GM19240 (cell line): ENCODE data around the gene TECR.

Source experiments
- DNase-seq: peaks from one replicate; pipeline ENCODE4 v3.0.0; 2011; ENCODE audit warnings: low spot score; ENCODE audit not compliant: insufficient read length

The TECR gene

GRCh38 chr19:14507704-14508542 is 21.5 kb upstream of the TECR start:
- no peak for DNase-seq

GRCh38 chr19:14510311-14511228 is 18.8 kb upstream of the TECR start:
- DNase-seq = no peak

- DNase-seq = no peak
Observed at GRCh38 chr19:14511229-14511593, 18.2 kb upstream of the TECR start.

GRCh38 chr19:14512406-14512961 is 16.9 kb upstream of the TECR start:
- DNase-seq = no peak

- DNase-seq = no peak
Observed at GRCh38 chr19:14514215-14514863, 15.1 kb upstream of the TECR start.

GRCh38 chr19:14515501-14516047 is 13.8 kb upstream of the TECR start:
- no peak for DNase-seq

- no peak for DNase-seq
Observed at GRCh38 chr19:14516048-14516534, 13.3 kb upstream of the TECR start.

GRCh38 chr19:14516746-14517438 is 12.5 kb upstream of the TECR start:
- no peak for DNase-seq

GRCh38 chr19:14517446-14517839 is 12.0 kb upstream of the TECR start:
- DNase-seq = no peak

- DNase-seq = peak; percentile 80
Observed at GRCh38 chr19:14517840-14518505, 11.4 kb upstream of the TECR start, which contains the start of gene DNAJB1. DNAJB1 (minus strand) TSS chr19:14518397; CDS start chr19:14518349, 48 bp downstream.

- no peak for DNase-seq
Observed at GRCh38 chr19:14519245-14519859, 10.0 kb upstream of the TECR start.

GRCh38 chr19:14519860-14520407 is 9.5 kb upstream of the TECR start:
- no peak for DNase-seq

GRCh38 chr19:14520543-14520942 is 8.9 kb upstream of the TECR start:
- no peak for DNase-seq

GRCh38 chr19:14525729-14526128 is 3.7 kb upstream of the TECR start:
- DNase-seq = no peak

- no peak for DNase-seq
Observed at GRCh38 chr19:14526423-14526822, 3.0 kb upstream of the TECR start.

GRCh38 chr19:14528419-14529253 is 758 bp upstream of the TECR start:
- DNase-seq = no peak

GRCh38 chr19:14530005-14530348 is 583 bp downstream of the TECR start:
- DNase-seq = no peak

GRCh38 chr19:14530506-14530905 is 1.1 kb downstream of the TECR start:
- no peak for DNase-seq
